Spleen (tissue), 7 donors: ENCODE results near the gene PPP1R1B.

Experiments used
- CTCF ChIP-seq, 11 experiments: fragments of 200-600 bp in 7 of 11; fragments of 450-650 bp in 4 of 11; sonication (generic) in 4 of 11; IDR thresholded peaks in 8 of 11; conservative IDR thresholded peaks in 3 of 11; 1 replicate in 7 of 11; 2 replicates in 4 of 11; pipeline versions ENCODE4 v1.4.0 to v1.8.0; 2016 to 2021; ENCODE audit warnings: antibody characterized with exemption in 11 of 11, inconsistent platforms in 4 of 11, mild to moderate bottlenecking in 1 of 11
- POLR2A ChIP-seq, 3 donors: fragments of 450-650 bp; IDR thresholded peaks; one replicate each; pipeline ENCODE4 v1.5.1; 2017; ENCODE audit warnings: antibody characterized with exemption in 3 of 3, mild to moderate bottlenecking in 1 of 3
- donor health status: DM: no; HTN: no; CAD: no; lungs with moderate emphysema.
- donor health status: DM: no; HTN: no; CAD: no.
- donor health status: DM: no; HTN: no; CAD: no.

- no peak for TF ChIP-seq CTCF (IDR thresholded peaks at IDR 0.05 in 8 of 11, conservative IDR thresholded peaks at IDR 0.05 in 3 of 11)
- no peak for TF ChIP-seq POLR2A (IDR thresholded peaks at IDR 0.05)
Measured at GRCh38 chr17:39605492-39606433, 21.0 kb upstream of the PPP1R1B start.
